Tibial artery (tissue), 4 donors: ENCODE results near the gene GPI.
"Not testable (repeated sequence)": the region's sequence is repeated elsewhere in the genome, so short reads cannot be mapped to it uniquely, and the experiment has no call there.

Experiments
- DNase-seq, 2 donors: peaks; one replicate each; pipeline ENCODE4 v3.0.0-alpha.2; 2019
- H3K27ac ChIP-seq, 2 donors: fragments of 200-600 bp; sonication (generic) in 1 of 2; 1 replicate in 1 of 2; 2 replicates in 1 of 2; pipeline ENCODE4 v1.5.1; 2018 to 2019; ENCODE audit warnings: mild to moderate bottlenecking in 1 of 2
- H3K27me3 ChIP-seq, 2 donors: fragments of 200-600 bp; sonication (generic) in 1 of 2; one replicate each; pipeline versions ENCODE4 v1.5.1 to v1.6.0; 2016 to 2019
- H3K36me3 ChIP-seq, 3 donors: fragments of 200-600 bp; sonication (generic) in 2 of 3; one replicate each; pipeline ENCODE4 v1.5.1; 2016 to 2019; ENCODE audit warnings: mild to moderate bottlenecking in 2 of 3
- H3K4me1 ChIP-seq, 4 donors: fragments of 200-600 bp; sonication (generic) in 2 of 4; 1 replicate in 3 of 4; 2 replicates in 1 of 4; pipeline ENCODE4 v1.5.1; 2016 to 2019
- H3K4me3 ChIP-seq, 2 donors: fragments of 200-600 bp; sonication (generic) in 1 of 2; 1 replicate in 1 of 2; 2 replicates in 1 of 2; pipeline ENCODE4 v1.5.1; 2018 to 2019; ENCODE audit warnings: mild to moderate bottlenecking in 2 of 2
- H3K9me3 ChIP-seq, 3 donors: fragments of 200-600 bp; sonication (generic) in 1 of 3; one replicate each; pipeline ENCODE4 v1.5.1; 2016 to 2019
- CTCF ChIP-seq, 2 experiments: fragments of 200-600 bp in 1 of 2; fragments of 450-650 bp in 1 of 2; IDR thresholded peaks; one replicate each; pipeline ENCODE4 v1.5.1; 2017 to 2019; ENCODE audit warnings: antibody characterized with exemption in 2 of 2, mild to moderate bottlenecking in 1 of 2, moderate library complexity in 1 of 2
- intact Hi-C: fragments of 100-400 bp; cut with DNase I; formaldehyde crosslinking; loops from one replicate; pipeline ENCODE4 v1.15.0; 2023; ENCODE audit warnings: low total_unique reads

The GPI gene

GRCh38 chr19:34387446-34387810 lies 22.4 kb downstream of the GPI start:
- no peak for TF ChIP-seq CTCF (IDR thresholded peaks at IDR 0.05)

GRCh38 chr19:34388745-34389144 lies 23.7 kb downstream of the GPI start:
- peaks cover 26 to 95% (median 69%) of the 10 kb centered on the region in 3 donors for H3K36me3 ChIP-seq
- H3K27me3 ChIP-seq, result not testable (repeated sequence)

More at GRCh38 chr19:34387446-34387810, 22.4 kb downstream of the GPI start:
- intact Hi-C loops, result no loop called here
- Histone ChIP-seq H3K36me3 (peaks cover 35 to 95% (median 69%) of the 10 kb centered on the region in 3 donors), H3K4me1 (no peaks in the 10 kb centered on the region), H3K9me3 (no peaks in the 10 kb centered on the region), H3K27ac (no peak overlapping the region), H3K27me3 (no peaks in the 10 kb centered on the region), H3K4me3 (no peak overlapping the region)
- DNase-seq, result no peak

GRCh38 chr19:34391813-34392212 lies 26.8 kb downstream of the GPI start:
- H3K9me3 ChIP-seq, result no peaks in the 10 kb centered on the region
- intact Hi-C loops, result no loop called here
- H3K27ac ChIP-seq, result no peak overlapping the region
- no peak for DNase-seq
- H3K36me3 ChIP-seq, result peaks cover 34 to 97% (median 77%) of the 10 kb centered on the region in 3 donors
- H3K4me1 ChIP-seq, result no peaks in the 10 kb centered on the region
- no peak overlapping the region for H3K4me3 ChIP-seq
- TF ChIP-seq CTCF (IDR thresholded peaks at IDR 0.05), result no peak
- H3K27me3 ChIP-seq, result no peaks in the 10 kb centered on the region

More at GRCh38 chr19:34388745-34389144, 23.7 kb downstream of the GPI start:
- H3K9me3 ChIP-seq, H3K27ac ChIP-seq, intact Hi-C loops, DNase-seq, H3K4me3 ChIP-seq, H3K4me1 ChIP-seq: not testable (repeated sequence)

- Histone ChIP-seq H3K4me3 (no peak overlapping the region), H3K4me1 (no peaks in the 10 kb centered on the region), H3K9me3 (no peaks in the 10 kb centered on the region), H3K36me3 (peaks cover 34 to 97% (median 79%) of the 10 kb centered on the region in 3 donors), H3K27me3 (no peaks in the 10 kb centered on the region), H3K27ac (no peak overlapping the region)
- no peak for DNase-seq
- intact Hi-C loops, result no loop called here
- TF ChIP-seq CTCF (IDR thresholded peaks at IDR 0.05), result no peak
Observed at GRCh38 chr19:34393031-34393430, 28.0 kb downstream of the GPI start.

GRCh38 chr19:34393629-34394028 lies 28.6 kb downstream of the GPI start:
- DNase-seq, result no peak
- no peak overlapping the region for H3K4me3 ChIP-seq
- peaks cover 30 to 97% (median 78%) of the 10 kb centered on the region in 3 donors for H3K36me3 ChIP-seq
- H3K9me3 ChIP-seq, result no peaks in the 10 kb centered on the region
- no peak for TF ChIP-seq CTCF (IDR thresholded peaks at IDR 0.05)
- no peaks in the 10 kb centered on the region for H3K27me3 ChIP-seq
- intact Hi-C loops, result no loop called here
- no peak overlapping the region for H3K27ac ChIP-seq
- H3K4me1 ChIP-seq, result no peaks in the 10 kb centered on the region

- intact Hi-C loops, result no loop called here
- Histone ChIP-seq H3K9me3 (no peaks in the 10 kb centered on the region), H3K27ac (no peak overlapping the region), H3K27me3 (no peaks in the 10 kb centered on the region), H3K36me3 (peaks cover 33 to 80% (median 78%) of the 10 kb centered on the region in 3 donors), H3K4me3 (no peak overlapping the region), H3K4me1 (no peaks in the 10 kb centered on the region)
- no peak for DNase-seq
- TF ChIP-seq CTCF (IDR thresholded peaks at IDR 0.05), result no peak
Observed at GRCh38 chr19:34397853-34398252, 32.9 kb downstream of the GPI start.
